Panc1 (cell line): Measurements from ENCODE around the gene MYRF.

Experiments used
- CTCF ChIP-seq: fragments of 450-650 bp; IDR thresholded peaks from 2 replicates; pipeline ENCODE4 v1.5.1; 2017; ENCODE audit warnings: mild to moderate bottlenecking
- POLR2AphosphoS5 ChIP-seq: IDR thresholded peaks from 2 replicates; pipeline ENCODE4 v1.6.1; 2012; ENCODE audit warnings: mild to moderate bottlenecking, low read depth, low read length, moderate library complexity
- REST ChIP-seq, 2 experiments: IDR thresholded peaks; 2 replicates each; pipeline ENCODE4 v1.6.1; 2011 to 2012; ENCODE audit warnings: low read depth in 2 of 2, control low read depth in 1 of 2, low read length in 1 of 2, mild to moderate bottlenecking in 1 of 2, moderate library complexity in 1 of 2; ENCODE audit not compliant: insufficient read depth in 1 of 2
- SIN3A ChIP-seq: IDR thresholded peaks from 2 replicates; pipeline ENCODE4 v1.6.1; 2012; ENCODE audit warnings: low read depth, mild to moderate bottlenecking, low read length, moderate library complexity, borderline replicate concordance; ENCODE audit not compliant: insufficient read depth

GRCh38 chr11:61732705-61733104 is 19.7 kb upstream of the MYRF start:
- TF ChIP-seq CTCF (no peak), POLR2AphosphoS5 (no peak), SIN3A (no peak), REST (IDR thresholded peaks at IDR 0.05; ENCODE audit: insufficient read depth in 1 of 2, low read depth in 2 of 2, low read length in 1 of 2) (no peak)
